NCI-H146 treated with DMSO at 0.1 percent for 48 hours (cell line): ENCODE data around the gene CCDC192.

Experiments used
- DNase-seq: peaks from one replicate; lab custom pipeline; 2025; ENCODE audit not compliant: unreplicated experiment; lab: John Stamatoyannopoulos, UW

Gene CCDC192

GRCh38 chr5:127975961-127976360, 272.8 kb downstream of the CCDC192 start:
- DNase-seq, result no peak

- no peak for DNase-seq
Measured at GRCh38 chr5:127976525-127976924, 273.3 kb downstream of the CCDC192 start.

- DNase-seq, result no peak
Measured at GRCh38 chr5:127976991-127977717, 274.0 kb downstream of the CCDC192 start.

- no peak for DNase-seq
Measured at GRCh38 chr5:127978738-127979300, 275.6 kb downstream of the CCDC192 start.

GRCh38 chr5:127979475-127979874, 276.3 kb downstream of the CCDC192 start:
- DNase-seq, result no peak

GRCh38 chr5:127980843-127981242, 277.7 kb downstream of the CCDC192 start:
- no peak for DNase-seq

- no peak for DNase-seq
Measured at GRCh38 chr5:127981498-127981897, 278.3 kb downstream of the CCDC192 start.

- DNase-seq, result no peak
Measured at GRCh38 chr5:127985811-127986325, 282.7 kb downstream of the CCDC192 start.

GRCh38 chr5:127987354-127988145, 284.4 kb downstream of the CCDC192 start:
- no peak for DNase-seq

GRCh38 chr5:127988146-127988760, 285.1 kb downstream of the CCDC192 start:
- DNase-seq, result no peak
